MCF 10A (cell line): Measurements from ENCODE around the gene STIM2. TPM values are rescaled to one million over a fixed set of nuclear protein-coding genes. Genes with fewer than 3 reads are reported as not detected.

Experiments used
- BruUV-seq: library from RNA; stranded (reverse); fragments of 400-500 nt; replicated peaks from 2 replicates; lab custom pipeline; 2021; lab: Mats Ljungman, UMichigan
- CTCF ChIA-PET: fragments of 300-600 bp; sonication (Branson Sonifier 250); formaldehyde crosslinking; extraction: SDS; loops from one replicate; lab custom pipeline; 2021; ENCODE audit warnings: antibody characterized with exemption, inconsistent platforms; lab: Yijun Ruan, JAX
- POLR2A ChIA-PET: fragments of 300-600, 350-650 bp; sonication (Branson Sonifier 250); formaldehyde crosslinking; extraction: SDS; loops from one replicate; lab custom pipeline; 2020; ENCODE audit warnings: antibody characterized with exemption, inconsistent platforms; lab: Yijun Ruan, JAX
- DNase-seq: peaks from one replicate; pipeline ENCODE4 v3.0.0-alpha.2; 2018; ENCODE audit not compliant: unreplicated experiment
- H3K27ac Mint-ChIP-seq: one replicate; pipeline ENCODE4 v1.8.0; 2022; ENCODE audit warnings: mild to moderate bottlenecking, low read depth, mixed read lengths; ENCODE audit not compliant: unreplicated experiment
- H3K27me3 Mint-ChIP-seq: one replicate; pipeline ENCODE4 v1.8.0; 2022; ENCODE audit warnings: mixed read lengths; ENCODE audit not compliant: insufficient read depth, unreplicated experiment
- H3K36me3 Mint-ChIP-seq: one replicate; pipeline ENCODE4 v1.8.0; 2022; ENCODE audit warnings: mild to moderate bottlenecking, moderate library complexity, mixed read lengths; ENCODE audit not compliant: insufficient read depth, unreplicated experiment
- H3K4me1 Mint-ChIP-seq: one replicate; pipeline ENCODE4 v1.8.0; 2022; ENCODE audit warnings: mixed read lengths; ENCODE audit not compliant: insufficient read depth, unreplicated experiment
- H3K4me3 Mint-ChIP-seq: one replicate; pipeline ENCODE4 v1.8.0; 2022; ENCODE audit warnings: mild to moderate bottlenecking, moderate library complexity, mixed read lengths; ENCODE audit not compliant: unreplicated experiment
- H3K9me3 Mint-ChIP-seq: one replicate; pipeline ENCODE4 v1.8.0; 2022; ENCODE audit warnings: mixed read lengths; ENCODE audit not compliant: unreplicated experiment
- intact Hi-C: fragments of 100-400 bp; cut with micrococcal nuclease; formaldehyde crosslinking; loops from 2 replicates; pipeline ENCODE4 v1.14.1; 2022
- total RNA-seq: library from RNA; stranded (reverse); gene quantifications from 2 replicates; pipeline ENCODE4 v1.2.3, GENCODE V29; 2022
- TF ChIP-seq, protein P1 (sequence below): fragments of 200-600 bp; IDR thresholded peaks from one replicate; pipeline ENCODE4 v1.8.0; 2022; ENCODE audit warnings: antibody characterized with exemption, mild to moderate bottlenecking; ENCODE audit not compliant: unreplicated experiment

STIM2 gene
- total RNA-seq, 1 experiment from 2014 or later: 18.5 TPM

GRCh38 chr4:26815199-26815598 is 45.4 kb upstream of the STIM2 start:
- CTCF ChIA-PET: interaction anchor here (0.5 to 1.2 kb wide), 2 partner anchors 49 to 194 kb away, joined by 3 read pairs; no protein-coding TSS in a partner anchor
- H3K9me3 Mint-ChIP-seq: peaks cover 9% of the 10 kb centered on the region

DNA sequence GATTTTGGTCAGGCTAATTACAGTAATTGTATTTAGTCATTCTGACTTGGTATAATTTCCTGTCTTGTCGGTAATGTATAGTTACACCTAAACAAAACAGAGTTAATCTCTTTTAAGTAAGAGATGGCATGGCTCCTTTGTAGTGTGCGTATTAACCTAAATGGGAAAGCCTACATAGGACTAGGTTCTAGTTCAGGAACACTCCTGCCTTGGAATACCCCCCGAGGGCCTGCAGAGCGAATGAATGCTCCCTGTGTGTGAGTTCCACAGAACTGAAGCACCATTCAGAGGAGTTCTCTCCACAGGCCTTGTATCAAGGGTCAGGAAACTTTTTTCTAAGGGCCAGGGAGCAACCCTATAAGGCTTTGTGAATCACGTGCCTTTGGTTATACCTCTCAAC is 44.9 kb upstream of the STIM2 start:
- intact Hi-C loops: no loop called here
- DNase-seq: no peak
- CTCF ChIA-PET: no interaction called here
- no TSS peak for BruUV-seq
- Mint-ChIP-seq H3K4me1 (peaks cover 5% of the 10 kb centered on the region), H3K27me3 (no peaks in the 10 kb centered on the region), H3K9me3 (peaks cover 9% of the 10 kb centered on the region), H3K4me3 (no peak overlapping the region), H3K36me3 (no peaks in the 10 kb centered on the region), H3K27ac (no peak overlapping the region)
- POLR2A ChIA-PET: no interaction called here
- TF ChIP-seq, protein P1, sequence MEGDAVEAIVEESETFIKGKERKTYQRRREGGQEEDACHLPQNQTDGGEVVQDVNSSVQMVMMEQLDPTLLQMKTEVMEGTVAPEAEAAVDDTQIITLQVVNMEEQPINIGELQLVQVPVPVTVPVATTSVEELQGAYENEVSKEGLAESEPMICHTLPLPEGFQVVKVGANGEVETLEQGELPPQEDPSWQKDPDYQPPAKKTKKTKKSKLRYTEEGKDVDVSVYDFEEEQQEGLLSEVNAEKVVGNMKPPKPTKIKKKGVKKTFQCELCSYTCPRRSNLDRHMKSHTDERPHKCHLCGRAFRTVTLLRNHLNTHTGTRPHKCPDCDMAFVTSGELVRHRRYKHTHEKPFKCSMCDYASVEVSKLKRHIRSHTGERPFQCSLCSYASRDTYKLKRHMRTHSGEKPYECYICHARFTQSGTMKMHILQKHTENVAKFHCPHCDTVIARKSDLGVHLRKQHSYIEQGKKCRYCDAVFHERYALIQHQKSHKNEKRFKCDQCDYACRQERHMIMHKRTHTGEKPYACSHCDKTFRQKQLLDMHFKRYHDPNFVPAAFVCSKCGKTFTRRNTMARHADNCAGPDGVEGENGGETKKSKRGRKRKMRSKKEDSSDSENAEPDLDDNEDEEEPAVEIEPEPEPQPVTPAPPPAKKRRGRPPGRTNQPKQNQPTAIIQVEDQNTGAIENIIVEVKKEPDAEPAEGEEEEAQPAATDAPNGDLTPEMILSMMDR: no peak

More at GRCh38 chr4:26815199-26815598, 45.4 kb upstream of the STIM2 start:
- BruUV-seq: no TSS peak
- intact Hi-C loops: no loop called here
- TF ChIP-seq, protein P1: no peak
- no peak for DNase-seq
- Mint-ChIP-seq H3K4me1 (peaks cover 5% of the 10 kb centered on the region), H3K36me3 (no peaks in the 10 kb centered on the region), H3K4me3 (no peak overlapping the region), H3K27me3 (no peaks in the 10 kb centered on the region), H3K27ac (no peak overlapping the region)
- POLR2A ChIA-PET: no interaction called here

DNA sequence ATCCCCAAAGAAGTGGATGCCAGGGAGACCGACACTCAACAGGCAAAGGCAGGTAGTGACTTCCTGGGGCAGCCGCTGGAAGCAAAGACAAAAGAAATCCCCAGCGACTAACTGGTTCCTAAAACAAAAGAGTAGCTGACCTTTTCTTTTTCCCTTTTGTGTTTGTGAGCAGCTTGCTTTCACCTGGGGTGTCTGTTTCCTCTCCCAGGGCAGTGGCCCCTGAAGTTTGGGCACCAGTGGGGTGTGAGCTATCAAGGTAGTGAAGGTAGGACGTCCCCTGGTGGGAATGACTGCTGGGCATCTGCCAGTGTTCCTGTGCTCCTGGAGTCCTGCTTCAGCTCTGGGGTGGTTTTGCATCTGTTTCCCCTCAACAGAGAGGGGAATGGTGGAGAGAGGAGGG is 41.6 kb upstream of the STIM2 start:
- DNase-seq: no peak
- ChIA-PET POLR2A (interaction anchor here (0.8 kb wide), 1 partner anchor 9 kb away, joined by 4 read pairs; no protein-coding TSS in a partner anchor), CTCF (no interaction called here)
- peaks cover 7% of the 10 kb centered on the region for H3K9me3 Mint-ChIP-seq
- TF ChIP-seq, protein P1: no peak
- no peak overlapping the region for H3K4me3 Mint-ChIP-seq
- BruUV-seq: no TSS peak
- no peaks in the 10 kb centered on the region for H3K27me3 Mint-ChIP-seq
- no peak overlapping the region for H3K27ac Mint-ChIP-seq
- H3K36me3 Mint-ChIP-seq: no peaks in the 10 kb centered on the region
- intact Hi-C loops: no loop called here
- no peaks in the 10 kb centered on the region for H3K4me1 Mint-ChIP-seq

DNA sequence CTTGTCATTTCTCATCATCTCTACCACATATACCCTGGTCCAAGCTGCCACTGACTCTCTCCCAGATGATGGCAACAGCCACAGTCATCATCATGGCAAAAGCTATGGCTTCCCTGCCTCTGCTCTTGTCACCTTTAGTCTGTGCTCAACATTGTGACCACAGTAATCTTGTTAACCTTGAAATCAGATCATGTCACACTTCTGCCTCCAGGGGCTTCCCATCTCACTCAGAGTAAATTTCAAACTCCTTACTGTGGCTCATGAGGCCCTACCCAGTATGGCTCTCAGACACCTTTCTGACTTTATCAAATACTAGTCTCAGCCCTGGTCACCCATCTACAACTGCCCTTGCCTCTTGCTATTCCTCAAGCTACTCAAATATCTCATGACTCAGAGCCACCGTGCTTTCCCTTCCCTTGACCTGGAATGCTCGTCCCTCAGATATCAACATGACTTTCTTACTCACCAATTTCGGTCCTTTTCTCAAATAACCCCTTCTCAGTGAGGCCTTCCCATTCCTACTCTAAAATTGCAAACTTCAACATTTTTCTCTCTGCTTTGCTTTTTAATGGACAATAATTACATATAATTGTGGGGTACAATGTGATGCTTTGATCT is 41.1 kb upstream of the STIM2 start:
- CTCF ChIA-PET: no interaction called here
- Mint-ChIP-seq H3K27me3 (no peaks in the 10 kb centered on the region), H3K36me3 (no peaks in the 10 kb centered on the region), H3K4me1 (no peaks in the 10 kb centered on the region), H3K9me3 (peaks cover 7% of the 10 kb centered on the region), H3K27ac (no peak overlapping the region), H3K4me3 (no peak overlapping the region)
- POLR2A ChIA-PET: interaction anchor here (0.8 kb wide), 1 partner anchor 9 kb away, joined by 4 read pairs; no protein-coding TSS in a partner anchor
- TF ChIP-seq, protein P1: no peak
- DNase-seq: no peak
- no TSS peak for BruUV-seq
- intact Hi-C loops: no loop called here
